ENCODE data around the gene AUH.
"Not testable (repeated sequence)": the region's sequence is repeated elsewhere in the genome, so short reads cannot be mapped to it uniquely, and the experiment has no call there.

Gene AUH

DNA sequence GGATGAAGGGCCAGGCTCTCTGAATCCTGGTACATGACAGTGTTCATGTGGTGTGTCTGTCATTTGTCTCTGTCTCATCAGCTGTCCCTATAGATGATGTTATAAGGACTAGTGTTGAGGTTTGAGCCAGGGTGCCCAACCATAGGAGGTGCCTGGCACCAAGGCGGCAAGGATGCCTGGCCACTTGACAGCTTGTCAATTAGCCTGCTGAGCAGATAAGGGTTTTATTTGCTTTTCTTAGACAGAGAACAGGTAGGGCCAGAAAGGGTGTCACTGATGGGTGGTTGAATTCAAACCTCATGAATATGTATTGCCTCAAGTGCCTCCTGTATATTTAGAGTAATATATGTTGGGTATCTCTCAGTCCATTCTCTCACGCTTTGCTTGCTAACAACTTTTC is 30.1 kb upstream of the AUH start:
- Mint-ChIP-seq H3K9me3 (no peaks in the 10 kb centered on the region), H3K27me3 (no peaks in the 10 kb centered on the region), H3K36me3 (ENCODE audit: low read depth) (no peaks in the 10 kb centered on the region), H3K27ac (no peak overlapping the region), H3K4me1 (ENCODE audit: low read depth) (peaks cover 18% of the 10 kb centered on the region), H3K4me3 (no peak overlapping the region)
- intact Hi-C loops (cut with micrococcal nuclease): no loop called here

DNA sequence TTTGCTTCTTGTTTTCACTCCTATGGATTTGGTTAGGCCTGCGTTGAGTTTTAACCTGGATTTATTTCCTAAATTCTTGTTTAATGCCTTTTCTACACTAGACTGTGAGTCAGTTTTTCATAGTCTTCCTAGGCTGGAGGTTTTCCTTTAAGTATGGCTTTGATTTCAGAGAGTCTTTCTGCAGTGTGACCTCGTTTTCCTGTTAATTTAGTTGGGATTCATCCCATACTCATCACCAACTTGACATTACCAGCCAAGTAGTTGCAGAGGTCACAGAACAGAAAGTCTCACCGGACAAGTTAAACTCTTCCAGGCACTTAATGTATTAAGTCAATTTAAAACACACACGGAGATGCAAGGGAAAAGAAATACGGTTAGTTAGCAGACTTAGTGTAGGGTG is 29.7 kb upstream of the AUH start:
- no peak overlapping the region for H3K27ac Mint-ChIP-seq
- H3K27me3 Mint-ChIP-seq: no peaks in the 10 kb centered on the region
- intact Hi-C loops (cut with micrococcal nuclease): no loop called here

DNA sequence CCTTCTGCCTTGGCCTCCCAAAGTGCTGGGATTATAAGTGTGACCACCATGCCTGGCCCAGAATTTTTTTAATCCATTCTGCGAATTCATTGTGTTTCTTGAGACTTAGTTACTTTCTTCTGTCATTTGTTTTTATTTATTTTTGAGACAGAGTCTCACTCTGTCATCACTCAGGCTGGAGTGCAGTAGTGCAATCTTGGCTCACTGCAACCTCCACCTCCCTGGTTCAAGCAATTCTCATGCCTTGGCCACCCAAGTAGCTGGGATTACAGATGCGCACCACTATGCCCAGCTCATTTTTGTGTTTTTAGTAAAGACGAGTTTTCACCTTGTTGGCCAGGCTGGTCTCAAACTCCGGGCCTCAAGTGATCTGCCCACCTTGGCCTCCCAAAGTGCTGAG is 28.0 kb upstream of the AUH start:
- H3K4me1 Mint-ChIP-seq (ENCODE audit: low read depth); H3K36me3 Mint-ChIP-seq (ENCODE audit: low read depth); intact Hi-C loops (cut with micrococcal nuclease); H3K4me3 Mint-ChIP-seq; H3K27me3 Mint-ChIP-seq; H3K27ac Mint-ChIP-seq; H3K9me3 Mint-ChIP-seq: not testable (repeated sequence)

More for the DNA sequence above, 29.7 kb upstream of the AUH start:
- Mint-ChIP-seq H3K4me1 (ENCODE audit: low read depth) (peaks cover 18% of the 10 kb centered on the region), H3K9me3 (no peaks in the 10 kb centered on the region), H3K4me3 (no peak overlapping the region), H3K36me3 (ENCODE audit: low read depth) (no peaks in the 10 kb centered on the region)

DNA sequence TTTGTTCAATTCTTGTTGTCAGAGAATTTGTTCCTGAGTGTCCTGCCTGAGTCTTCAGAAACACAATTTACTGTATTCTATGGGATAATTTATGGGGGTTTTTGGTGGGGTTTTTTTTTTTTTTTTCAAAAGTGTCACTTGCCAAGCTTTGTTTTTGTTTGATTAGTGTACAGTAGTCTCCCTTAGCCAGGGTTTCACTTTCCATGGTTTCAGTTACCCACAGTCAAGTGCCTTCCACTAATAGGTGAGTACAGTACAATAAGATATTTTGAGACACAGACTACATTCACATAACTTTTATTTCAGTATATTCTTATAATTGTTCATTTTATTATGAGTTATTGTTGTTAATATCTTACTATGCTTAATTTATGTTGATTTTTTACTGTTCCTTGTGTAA is 25.0 kb upstream of the AUH start:
- intact Hi-C loops (cut with micrococcal nuclease): no loop called here
- H3K4me1 Mint-ChIP-seq (ENCODE audit: low read depth): peaks cover 6% of the 10 kb centered on the region
- H3K9me3 Mint-ChIP-seq: no peaks in the 10 kb centered on the region
- no peaks in the 10 kb centered on the region for H3K27me3 Mint-ChIP-seq
- no peaks in the 10 kb centered on the region for H3K36me3 Mint-ChIP-seq (ENCODE audit: low read depth)
- no peak overlapping the region for H3K27ac Mint-ChIP-seq
- no peak overlapping the region for H3K4me3 Mint-ChIP-seq

DNA sequence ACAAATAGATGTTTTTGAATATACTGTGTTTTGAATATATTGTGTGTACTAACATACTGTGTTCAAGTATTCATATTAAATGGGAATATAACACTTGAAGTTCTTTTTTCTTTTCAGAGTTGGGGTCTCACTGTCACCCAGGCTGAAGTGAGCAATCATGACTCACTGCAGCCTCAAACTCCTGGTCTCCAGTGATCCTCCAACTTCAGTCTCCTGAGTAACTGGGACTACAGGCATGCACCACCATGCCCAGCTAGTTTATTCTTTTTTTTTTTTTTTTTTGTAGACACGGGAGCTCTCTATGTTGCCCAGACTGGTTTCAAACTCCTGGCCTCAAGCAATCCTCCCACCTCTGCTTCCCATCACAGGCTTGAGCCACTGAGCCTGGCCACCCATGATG is 23.2 kb upstream of the AUH start:
- peaks cover 6% of the 10 kb centered on the region for H3K4me1 Mint-ChIP-seq (ENCODE audit: low read depth)
- H3K9me3 Mint-ChIP-seq: no peaks in the 10 kb centered on the region
- intact Hi-C loops (cut with micrococcal nuclease): no loop called here
- no peaks in the 10 kb centered on the region for H3K36me3 Mint-ChIP-seq (ENCODE audit: low read depth)
- H3K27ac Mint-ChIP-seq: no peak overlapping the region
- no peaks in the 10 kb centered on the region for H3K27me3 Mint-ChIP-seq
- H3K4me3 Mint-ChIP-seq: no peak overlapping the region

GRCh38 chr9:91383577-91383976 is 21.9 kb upstream of the AUH start:
- no peak overlapping the region for H3K4me3 Mint-ChIP-seq
- peaks cover 10% of the 10 kb centered on the region for H3K4me1 Mint-ChIP-seq (ENCODE audit: low read depth)
- no peak overlapping the region for H3K27ac Mint-ChIP-seq
- no peaks in the 10 kb centered on the region for H3K36me3 Mint-ChIP-seq (ENCODE audit: low read depth)
- intact Hi-C loops (cut with micrococcal nuclease): no loop called here
- no peaks in the 10 kb centered on the region for H3K27me3 Mint-ChIP-seq
- H3K9me3 Mint-ChIP-seq: no peaks in the 10 kb centered on the region

DNA sequence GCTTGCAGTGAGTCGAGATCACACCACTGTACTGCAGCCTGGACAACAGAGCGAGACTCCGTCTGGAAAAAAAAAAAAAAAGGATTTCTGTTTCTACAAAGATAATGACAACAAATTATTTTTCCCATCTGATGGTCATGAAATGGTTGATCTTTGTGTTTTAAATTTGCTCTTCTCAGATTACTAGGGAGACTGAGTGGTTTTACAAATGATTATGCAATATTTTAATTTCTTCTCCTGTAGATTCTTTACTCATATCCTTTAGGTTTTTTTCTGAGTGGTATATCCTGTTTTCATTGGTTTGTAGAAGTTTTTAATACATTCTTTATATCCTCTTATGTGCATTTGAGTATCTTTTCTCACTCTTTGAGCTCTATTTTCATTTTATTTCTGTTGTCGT is 20.6 kb upstream of the AUH start:
- no peak overlapping the region for H3K27ac Mint-ChIP-seq
- peaks cover 6% of the 10 kb centered on the region for H3K9me3 Mint-ChIP-seq
- peaks cover 10% of the 10 kb centered on the region for H3K4me1 Mint-ChIP-seq (ENCODE audit: low read depth)
- no peaks in the 10 kb centered on the region for H3K36me3 Mint-ChIP-seq (ENCODE audit: low read depth)
- H3K27me3 Mint-ChIP-seq: no peaks in the 10 kb centered on the region
- no peak overlapping the region for H3K4me3 Mint-ChIP-seq
- intact Hi-C loops (cut with micrococcal nuclease): no loop called here

GRCh38 chr9:91379426-91379825 is 17.7 kb upstream of the AUH start:
- H3K27ac Mint-ChIP-seq: no peak overlapping the region
- H3K9me3 Mint-ChIP-seq: peaks cover 6% of the 10 kb centered on the region
- H3K4me1 Mint-ChIP-seq (ENCODE audit: low read depth): peaks cover 10% of the 10 kb centered on the region
- H3K36me3 Mint-ChIP-seq (ENCODE audit: low read depth): no peaks in the 10 kb centered on the region
- intact Hi-C loops (cut with micrococcal nuclease): no loop called here
- no peaks in the 10 kb centered on the region for H3K27me3 Mint-ChIP-seq
- H3K4me3 Mint-ChIP-seq: no peak overlapping the region

- no peaks in the 10 kb centered on the region for H3K27me3 Mint-ChIP-seq
Measured at GRCh38 chr9:91378695-91379127, 17.0 kb upstream of the AUH start.

GRCh38 chr9:91378054-91378453 is 16.3 kb upstream of the AUH start:
- intact Hi-C loops (cut with micrococcal nuclease); H3K4me3 Mint-ChIP-seq; H3K9me3 Mint-ChIP-seq; H3K27me3 Mint-ChIP-seq; H3K27ac Mint-ChIP-seq; H3K36me3 Mint-ChIP-seq (ENCODE audit: low read depth): not testable (repeated sequence)
- peaks cover 10% of the 10 kb centered on the region for H3K4me1 Mint-ChIP-seq (ENCODE audit: low read depth)

More at GRCh38 chr9:91378695-91379127, 17.0 kb upstream of the AUH start:
- Mint-ChIP-seq H3K27ac (no peak overlapping the region), H3K4me3 (no peak overlapping the region), H3K9me3 (peaks cover 6% of the 10 kb centered on the region), H3K4me1 (ENCODE audit: low read depth) (peaks cover 10% of the 10 kb centered on the region), H3K36me3 (ENCODE audit: low read depth) (no peaks in the 10 kb centered on the region)
- intact Hi-C loops (cut with micrococcal nuclease): no loop called here

GRCh38 chr9:91376239-91376638 is 14.5 kb upstream of the AUH start:
- intact Hi-C loops (cut with micrococcal nuclease): no loop called here
- Mint-ChIP-seq H3K9me3 (peaks cover 6% of the 10 kb centered on the region), H3K4me3 (no peak overlapping the region), H3K27me3 (no peaks in the 10 kb centered on the region), H3K27ac (no peak overlapping the region), H3K4me1 (ENCODE audit: low read depth) (peaks cover 9% of the 10 kb centered on the region), H3K36me3 (ENCODE audit: low read depth) (no peaks in the 10 kb centered on the region)

DNA sequence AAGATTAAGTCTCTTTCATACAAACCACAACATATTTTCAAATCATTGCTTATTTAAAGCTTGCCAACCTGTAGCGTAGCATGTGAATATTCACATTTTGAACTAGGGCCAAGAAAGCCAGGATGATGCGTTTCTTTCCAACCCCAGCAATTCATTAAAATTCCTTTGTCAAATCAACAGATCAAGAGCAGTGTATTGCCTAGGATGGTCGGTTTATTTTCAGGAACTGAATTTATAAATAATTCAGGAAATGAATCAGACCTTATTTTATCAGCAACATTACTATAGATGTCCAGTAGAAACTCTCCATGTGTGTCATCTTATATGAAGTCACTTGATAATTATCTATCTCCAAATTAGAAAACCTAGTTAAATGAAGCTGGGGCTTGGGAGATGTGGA is 13.2 kb upstream of the AUH start:
- H3K4me1 Mint-ChIP-seq (ENCODE audit: low read depth): peaks cover 9% of the 10 kb centered on the region
- no peaks in the 10 kb centered on the region for H3K36me3 Mint-ChIP-seq (ENCODE audit: low read depth)
- no peak overlapping the region for H3K4me3 Mint-ChIP-seq
- peaks cover 6% of the 10 kb centered on the region for H3K9me3 Mint-ChIP-seq
- H3K27ac Mint-ChIP-seq: no peak overlapping the region
- intact Hi-C loops (cut with micrococcal nuclease): no loop called here
- no peaks in the 10 kb centered on the region for H3K27me3 Mint-ChIP-seq

DNA sequence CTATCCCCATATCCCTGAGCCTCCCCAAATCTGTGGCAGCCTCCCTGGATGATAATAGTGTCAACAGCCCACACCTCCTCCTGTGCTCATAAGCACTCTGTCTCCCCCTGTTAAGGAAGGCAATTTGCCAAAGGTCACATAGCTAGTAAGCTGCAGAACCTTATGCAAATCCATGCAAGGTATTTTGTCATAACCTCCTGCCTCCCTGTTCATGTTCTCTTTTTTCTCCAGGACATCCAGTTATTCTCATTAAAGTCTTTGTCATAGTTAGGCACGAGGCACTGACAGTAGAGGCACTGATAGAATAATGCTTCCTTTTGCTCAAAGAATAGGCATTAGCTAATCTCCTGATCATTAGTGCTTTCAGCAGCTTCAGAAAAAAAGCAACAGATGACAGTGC is 10.2 kb upstream of the AUH start:
- peaks cover 5% of the 10 kb centered on the region for H3K4me1 Mint-ChIP-seq (ENCODE audit: low read depth)
- no peak overlapping the region for H3K27ac Mint-ChIP-seq
- H3K9me3 Mint-ChIP-seq: no peaks in the 10 kb centered on the region
- no peaks in the 10 kb centered on the region for H3K36me3 Mint-ChIP-seq (ENCODE audit: low read depth)
- H3K4me3 Mint-ChIP-seq: no peak overlapping the region
- no peaks in the 10 kb centered on the region for H3K27me3 Mint-ChIP-seq
- intact Hi-C loops (cut with micrococcal nuclease): no loop called here

GRCh38 chr9:91370006-91370405 is 8.3 kb upstream of the AUH start:
- H3K27me3 Mint-ChIP-seq; H3K9me3 Mint-ChIP-seq; H3K4me3 Mint-ChIP-seq; H3K27ac Mint-ChIP-seq; intact Hi-C loops (cut with micrococcal nuclease); H3K36me3 Mint-ChIP-seq (ENCODE audit: low read depth); H3K4me1 Mint-ChIP-seq (ENCODE audit: low read depth): not testable (repeated sequence)

DNA sequence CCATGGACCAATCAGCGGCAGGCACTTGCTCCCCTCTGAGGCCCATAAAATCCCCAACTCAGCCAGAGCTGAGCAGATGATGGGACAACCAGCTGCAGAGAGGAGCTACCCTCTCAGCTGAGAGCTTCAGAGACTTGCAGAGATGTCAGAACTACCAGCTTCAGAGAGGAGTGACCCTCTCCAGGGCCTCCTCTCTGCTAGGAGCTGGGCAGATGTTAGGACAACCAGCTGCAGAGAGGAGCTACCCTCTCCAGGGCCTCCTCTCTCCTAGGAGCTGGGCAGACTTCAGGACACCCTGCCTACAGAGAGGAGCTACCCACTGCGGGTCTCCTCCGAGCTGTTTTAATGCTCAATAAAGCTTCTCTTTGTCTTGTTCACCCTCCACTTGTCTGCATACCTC is 3.0 kb upstream of the AUH start:
- H3K27ac Mint-ChIP-seq: no peak overlapping the region
- no peaks in the 10 kb centered on the region for H3K27me3 Mint-ChIP-seq
- peaks cover 20% of the 10 kb centered on the region for H3K36me3 Mint-ChIP-seq (ENCODE audit: low read depth)
- H3K9me3 Mint-ChIP-seq: no peaks in the 10 kb centered on the region
- H3K4me3 Mint-ChIP-seq: no peak overlapping the region
- H3K4me1 Mint-ChIP-seq (ENCODE audit: low read depth): peaks cover 17% of the 10 kb centered on the region
- intact Hi-C loops (cut with micrococcal nuclease): loop anchor here (5.0 kb wide), 1 partner anchor 53 kb away; no protein-coding TSS in a partner anchor
